DMS79 (cell line): ENCODE results near the gene CEP85.
"Not testable (repeated sequence)": the region's sequence is repeated elsewhere in the genome, so short reads cannot be mapped to it uniquely, and the experiment has no call there.

Experiments
- DNase-seq: peaks from one replicate; lab custom pipeline; 2025; lab: John Stamatoyannopoulos, UW

Gene CEP85

GRCh38 chr1:26290122-26290881 is 56.3 kb downstream of the CEP85 start:
- no peak for DNase-seq

- DNase-seq = no peak
Observed at GRCh38 chr1:26290882-26291261, 56.9 kb downstream of the CEP85 start.

GRCh38 chr1:26291433-26291832 is 57.4 kb downstream of the CEP85 start:
- no peak for DNase-seq

- DNase-seq = no peak
Observed at GRCh38 chr1:26291939-26292338, 57.9 kb downstream of the CEP85 start.

DNA sequence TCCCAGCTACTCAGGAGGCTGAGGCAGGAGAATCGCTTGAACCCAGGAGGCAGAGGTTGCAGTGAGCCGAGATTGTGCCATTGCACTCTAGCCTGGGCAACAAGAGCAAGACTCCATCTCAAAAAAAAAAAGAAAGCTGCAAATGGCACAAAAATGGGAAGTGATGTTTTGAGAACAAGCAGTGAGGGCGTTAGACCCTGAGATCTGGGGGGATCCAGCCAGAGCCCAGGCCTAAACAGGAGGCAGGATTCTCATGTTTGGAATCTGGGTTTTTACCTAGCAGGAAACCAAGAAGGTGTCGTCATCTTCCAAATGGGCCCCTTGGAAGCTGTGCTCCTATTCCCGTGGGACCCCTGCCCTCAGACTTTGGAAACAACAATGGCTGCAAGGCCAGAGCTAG is 58.7 kb downstream of the CEP85 start:
- DNase-seq = not testable (repeated sequence)

DNA sequence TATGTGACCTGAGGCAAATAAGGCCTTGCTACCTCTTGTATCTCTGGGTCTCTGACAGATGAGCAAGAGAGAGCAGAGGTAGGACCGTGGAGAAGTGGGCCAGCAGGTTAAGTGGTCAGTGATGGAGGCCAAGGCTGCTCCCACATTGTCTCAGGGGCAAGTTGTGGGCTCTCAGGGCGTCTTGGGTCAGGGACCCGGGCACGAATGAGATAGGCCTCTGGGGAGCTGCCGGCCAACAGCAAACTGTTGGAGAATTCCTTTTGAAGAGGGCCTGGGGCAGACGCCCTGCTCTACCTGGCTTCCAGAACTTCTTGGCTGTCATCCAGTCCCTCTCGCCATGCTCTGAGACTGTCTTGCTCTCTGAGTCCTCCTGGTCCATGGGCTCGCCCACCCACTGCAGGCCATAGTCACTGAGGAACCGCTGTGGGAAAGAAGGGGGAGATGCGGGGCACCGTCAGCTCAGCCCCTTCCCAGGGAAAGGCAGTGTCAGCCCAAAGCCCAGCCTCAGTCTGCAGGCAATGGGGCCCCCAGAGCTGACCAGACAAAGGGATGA is 60.0 kb downstream of the CEP85 start:
- DNase-seq = no peak

- no peak for DNase-seq
Observed at GRCh38 chr1:26295194-26296138, 61.5 kb downstream of the CEP85 start.

GRCh38 chr1:26296340-26297056 is 62.5 kb downstream of the CEP85 start:
- DNase-seq = no peak

DNA sequence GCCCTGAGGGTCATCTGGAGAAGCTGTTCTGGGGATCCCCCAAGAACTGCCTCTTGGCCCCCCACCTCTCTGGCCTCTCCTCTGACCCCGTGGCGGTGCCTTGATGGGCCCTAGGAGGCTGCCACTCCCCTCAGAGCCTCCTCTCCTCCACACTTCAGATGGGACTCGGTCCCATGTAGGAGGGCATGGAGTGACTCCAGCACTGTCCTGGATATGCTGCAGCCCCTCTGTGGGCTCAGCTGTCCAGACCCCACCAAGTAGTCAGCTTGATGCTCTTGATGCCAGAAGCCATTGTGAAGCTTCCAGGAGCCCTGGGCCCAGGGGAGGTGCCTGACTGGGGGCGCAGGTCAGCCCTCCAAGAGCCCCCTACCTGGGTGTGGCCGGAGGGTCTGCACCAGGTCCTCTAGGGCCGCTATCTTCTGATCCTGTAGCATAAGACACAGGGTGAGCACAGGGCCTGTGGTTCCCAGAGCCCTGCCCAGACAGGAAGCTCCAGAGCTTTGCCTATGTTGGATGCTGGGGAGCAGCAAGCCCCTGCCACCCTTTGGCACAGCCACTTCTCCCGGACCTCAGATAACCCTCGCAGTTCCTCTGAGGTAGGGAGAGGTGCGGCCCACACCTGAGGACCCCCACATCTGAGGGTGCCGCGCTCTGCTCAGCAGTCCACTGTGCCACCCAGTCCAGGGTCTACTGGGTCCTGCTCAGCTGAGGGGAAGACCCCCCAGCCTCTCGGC is 63.2 kb downstream of the CEP85 start:
- DNase-seq = no peak

- DNase-seq = no peak
Observed at GRCh38 chr1:26297791-26298124, 63.8 kb downstream of the CEP85 start.

- DNase-seq = peak; percentile 49
Observed at GRCh38 chr1:26300578-26301275, 66.7 kb downstream of the CEP85 start.

- no peak for DNase-seq
Observed at GRCh38 chr1:26302733-26303405, 68.9 kb downstream of the CEP85 start.

GRCh38 chr1:26305667-26306289 is 71.8 kb downstream of the CEP85 start:
- no peak for DNase-seq

GRCh38 chr1:26306290-26307229 is 72.6 kb downstream of the CEP85 start, which contains the start of gene UBXN11:
Gene UBXN11, minus strand, starts transcription at chr1:26306636. Its CDS starts 3,753 bp downstream, at chr1:26302883.
- DNase-seq = peak; percentile 98

GRCh38 chr1:26307363-26307781 is 73.4 kb downstream of the CEP85 start:
- DNase-seq = no peak

DNA sequence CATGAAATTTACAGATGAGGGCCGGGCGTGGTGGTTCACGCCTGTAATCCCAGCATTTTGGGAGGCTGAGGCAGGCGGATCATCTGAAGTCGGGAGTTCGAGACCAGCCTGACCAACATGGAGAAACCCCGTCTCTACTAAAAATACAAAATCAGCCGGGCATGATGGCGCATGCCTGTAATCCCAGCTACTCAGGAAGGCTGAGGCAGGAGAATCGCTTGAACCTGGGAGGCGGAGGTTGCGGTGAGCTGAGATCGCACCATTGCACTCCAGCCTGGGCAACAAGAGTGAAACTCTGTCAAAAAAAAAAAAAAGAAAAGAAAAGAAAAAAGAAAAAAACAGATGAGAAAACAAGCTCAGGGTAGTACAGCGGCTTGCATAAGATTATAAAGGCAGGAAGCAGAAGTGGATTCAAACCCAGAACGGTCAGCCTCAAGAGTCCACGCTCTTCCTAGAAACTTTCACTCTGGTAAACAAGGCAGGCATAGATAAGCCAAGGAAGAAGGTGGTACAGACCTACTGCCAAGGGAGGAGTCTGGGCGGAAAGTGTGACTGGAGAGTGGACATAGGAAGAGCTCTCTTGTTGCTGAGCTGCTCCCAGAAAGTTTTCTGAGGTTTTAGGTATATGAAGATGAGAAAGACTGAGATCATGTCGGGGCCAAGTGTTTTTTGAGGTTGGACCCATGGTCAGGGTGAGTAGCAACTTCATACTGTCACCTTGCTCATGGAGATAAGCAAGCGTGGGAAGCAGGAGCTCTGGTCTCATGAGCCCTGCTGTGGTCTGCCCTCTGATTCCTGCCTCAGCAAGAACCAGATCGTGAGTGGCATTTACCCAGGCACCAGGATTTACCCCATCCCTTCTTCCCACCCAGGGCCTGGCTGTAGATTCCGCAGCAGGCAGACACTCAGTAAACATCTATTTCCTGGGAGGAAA is 74.2 kb downstream of the CEP85 start:
- not testable (repeated sequence) for DNase-seq

DNA sequence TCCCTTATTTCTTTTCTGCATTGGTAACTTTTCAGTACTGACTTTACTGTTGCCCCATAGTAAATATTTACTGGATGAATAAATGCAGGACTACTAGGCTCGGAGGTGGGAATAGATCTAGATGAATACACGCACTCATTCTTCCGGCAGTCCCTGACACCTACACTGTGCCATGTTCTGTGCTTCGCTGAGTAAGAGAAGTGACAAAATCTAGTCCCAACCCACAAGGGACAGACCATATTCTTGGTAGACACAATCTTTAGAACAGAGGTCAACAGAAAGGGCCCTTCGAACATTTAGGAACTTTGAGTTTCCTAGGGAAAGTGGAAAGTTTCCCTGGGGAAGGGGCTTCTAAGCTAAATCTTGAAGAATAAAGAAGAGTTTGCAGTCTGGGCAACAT is 80.5 kb downstream of the CEP85 start:
- DNase-seq = no peak
